ENCODE measurements around the gene IFFO2. TPM values are rescaled to one million over a fixed set of nuclear protein-coding genes. Genes with fewer than 3 reads are reported as not detected.
"Not testable (repeated sequence)": the region's sequence is repeated elsewhere in the genome, so short reads cannot be mapped to it uniquely, and the experiment has no call there.

IFFO2 gene
- total and polyA plus RNA-seq, 2 donors, result 5.1 to 22.6 TPM

- Histone ChIP-seq H3K9me3 (ENCODE audit: control insufficient read depth in 2 of 2, insufficient read depth in 1 of 2, low read length in 1 of 2) (no peaks in the 10 kb centered on the region), H3K4me1 (ENCODE audit: control insufficient read depth in 2 of 2, insufficient read depth in 2 of 2, low read length in 2 of 2) (peaks cover 12 to 39% of the 10 kb centered on the region in 2 donors), H3K36me3 (ENCODE audit: control insufficient read depth in 2 of 2, insufficient read depth in 2 of 2, low read length in 1 of 2) (peaks cover 0 to 3% of the 10 kb centered on the region in 2 donors), H3K27me3 (ENCODE audit: control insufficient read depth in 2 of 2, insufficient read depth in 1 of 2, low read length in 1 of 2) (peaks cover 0 to 6% of the 10 kb centered on the region in 2 donors), H3K27ac (ENCODE audit: low read depth in 1 of 2, low read length in 1 of 2) (no peak overlapping the region), H3K4me3 (ENCODE audit: low read length in 2 of 2) (peak overlapping the region; percentile 71 to 84)
- no peak for DNase-seq (ENCODE audit: low read depth in 6 of 9, low spot score in 9 of 9)
- 70% methylated on average over 9 of the region's 9 CpGs for WGBS
Measured at GRCh38 chr1:18901147-18901951, 55.1 kb downstream of the IFFO2 start.

DNA sequence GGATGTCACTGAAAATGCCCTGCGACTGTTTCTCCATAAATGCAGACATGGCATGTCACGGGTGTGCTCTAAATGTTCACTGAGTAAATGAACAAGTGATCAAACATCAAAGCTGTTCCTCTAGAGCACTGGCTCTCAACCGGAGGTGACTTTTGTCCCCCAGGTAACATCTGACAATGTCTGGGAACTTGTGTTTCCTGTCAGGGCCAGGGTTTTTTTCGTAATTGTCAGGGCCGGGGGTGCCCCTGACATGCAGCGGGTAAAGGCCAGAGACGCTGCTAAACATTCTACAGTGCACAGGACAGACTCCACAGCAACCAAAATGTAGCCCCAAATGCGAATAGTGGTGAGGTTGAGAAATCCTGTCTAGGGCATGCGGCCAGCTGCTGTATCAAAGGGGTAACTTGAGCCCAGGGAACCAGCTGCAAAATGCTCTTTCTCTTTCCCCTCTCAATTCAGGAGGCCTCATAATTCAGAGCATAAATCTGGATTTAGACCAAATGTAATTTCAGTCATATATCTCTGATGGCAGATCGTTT lies 56.1 kb downstream of the IFFO2 start:
- Histone ChIP-seq H3K4me1 (ENCODE audit: control insufficient read depth in 2 of 2, insufficient read depth in 2 of 2, low read length in 2 of 2) (peaks cover 12 to 39% of the 10 kb centered on the region in 2 donors), H3K36me3 (ENCODE audit: control insufficient read depth in 2 of 2, insufficient read depth in 2 of 2, low read length in 1 of 2) (peaks cover 0 to 3% of the 10 kb centered on the region in 2 donors), H3K27ac (ENCODE audit: low read depth in 1 of 2, low read length in 1 of 2) (no peak overlapping the region), H3K4me3 (ENCODE audit: low read length in 2 of 2) (no peak overlapping the region), H3K27me3 (ENCODE audit: control insufficient read depth in 2 of 2, insufficient read depth in 1 of 2, low read length in 1 of 2) (peaks cover 0 to 6% of the 10 kb centered on the region in 2 donors), H3K9me3 (ENCODE audit: control insufficient read depth in 2 of 2, insufficient read depth in 1 of 2, low read length in 1 of 2) (no peaks in the 10 kb centered on the region)
- DNase-seq (ENCODE audit: low read depth in 6 of 9, low spot score in 9 of 9), result peak in 1 of 9 donors; percentile 52
- WGBS, result 61% methylated on average over 10 of the region's 10 CpGs

DNA sequence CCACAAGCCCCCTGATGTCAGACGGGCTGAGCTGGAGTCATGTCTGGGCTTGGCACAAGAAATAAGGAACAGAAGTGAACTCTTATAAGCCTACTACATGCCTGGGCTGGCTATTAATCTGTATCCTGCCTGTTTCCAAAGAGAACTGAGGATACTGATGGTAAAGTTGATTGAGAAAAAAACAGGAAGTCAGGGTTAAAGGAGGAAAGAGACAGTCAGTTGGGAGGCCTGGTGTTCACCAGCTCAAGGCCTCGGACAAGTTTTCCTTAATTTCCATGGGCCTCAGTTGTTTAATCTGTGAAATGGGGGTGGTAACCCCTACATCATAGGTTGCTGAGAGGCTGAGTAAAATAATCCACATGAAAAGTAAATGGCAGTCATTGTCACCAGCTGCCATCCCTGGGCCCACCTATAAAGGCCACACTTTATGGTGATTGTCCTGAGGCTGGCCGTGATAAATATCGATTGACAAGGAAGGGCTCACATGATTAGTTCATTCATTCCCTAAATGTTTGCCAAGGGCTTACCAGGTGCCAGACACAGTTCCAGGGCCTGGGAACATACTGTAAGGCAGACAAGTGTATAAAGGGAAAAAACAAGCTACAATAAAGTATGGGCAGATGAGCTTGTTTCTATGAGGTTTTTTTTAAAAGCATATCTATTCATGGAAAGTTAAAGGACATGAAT lies 57.0 kb downstream of the IFFO2 start:
- Histone ChIP-seq H3K36me3 (ENCODE audit: control insufficient read depth in 2 of 2, insufficient read depth in 2 of 2, low read length in 1 of 2) (peaks cover 0 to 3% of the 10 kb centered on the region in 2 donors), H3K4me1 (ENCODE audit: control insufficient read depth in 2 of 2, insufficient read depth in 2 of 2, low read length in 2 of 2) (peaks cover 12 to 39% of the 10 kb centered on the region in 2 donors), H3K9me3 (ENCODE audit: control insufficient read depth in 2 of 2, insufficient read depth in 1 of 2, low read length in 1 of 2) (no peaks in the 10 kb centered on the region), H3K27me3 (ENCODE audit: control insufficient read depth in 2 of 2, insufficient read depth in 1 of 2, low read length in 1 of 2) (peaks cover 0 to 6% of the 10 kb centered on the region in 2 donors), H3K4me3 (ENCODE audit: low read length in 2 of 2) (no peak overlapping the region), H3K27ac (ENCODE audit: low read depth in 1 of 2, low read length in 1 of 2) (no peak overlapping the region)
- WGBS, result 89% methylated on average over 4 of the region's 4 CpGs
- DNase-seq (ENCODE audit: low read depth in 6 of 9, low spot score in 9 of 9), result no peak

DNA sequence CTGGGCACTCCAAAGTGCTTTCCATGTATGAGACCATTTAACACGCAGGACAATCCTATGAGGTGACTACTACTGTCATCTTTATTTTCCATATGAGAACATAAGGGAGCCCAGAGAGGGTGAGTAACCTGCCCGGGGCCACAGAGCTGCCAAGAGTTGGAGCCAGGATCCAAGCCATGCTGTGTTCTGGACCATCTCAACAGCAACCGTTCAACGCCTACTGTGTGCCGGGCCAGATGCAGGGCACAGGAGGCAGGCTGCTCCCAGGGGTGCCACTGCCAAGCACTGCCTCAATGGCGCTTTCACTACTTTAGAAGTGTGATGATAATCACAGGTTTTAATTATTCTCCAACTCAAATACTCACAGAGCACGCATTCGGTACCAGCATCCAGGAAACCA lies 57.9 kb downstream of the IFFO2 start:
- peaks cover 0 to 3% of the 10 kb centered on the region in 2 donors for H3K36me3 ChIP-seq (ENCODE audit: control insufficient read depth in 2 of 2, insufficient read depth in 2 of 2, low read length in 1 of 2)
- H3K4me1 ChIP-seq (ENCODE audit: control insufficient read depth in 2 of 2, insufficient read depth in 2 of 2, low read length in 2 of 2), result peaks cover 12 to 38% of the 10 kb centered on the region in 2 donors
- 96% methylated on average over 8 of the region's 8 CpGs for WGBS
- H3K27me3 ChIP-seq (ENCODE audit: control insufficient read depth in 2 of 2, insufficient read depth in 1 of 2, low read length in 1 of 2), result peaks cover 0 to 6% of the 10 kb centered on the region in 2 donors
- H3K4me3 ChIP-seq (ENCODE audit: low read length in 2 of 2), result no peak overlapping the region
- H3K9me3 ChIP-seq (ENCODE audit: control insufficient read depth in 2 of 2, insufficient read depth in 1 of 2, low read length in 1 of 2), result no peaks in the 10 kb centered on the region
- no peak overlapping the region for H3K27ac ChIP-seq (ENCODE audit: low read depth in 1 of 2, low read length in 1 of 2)
- no peak for DNase-seq (ENCODE audit: low read depth in 6 of 9, low spot score in 9 of 9)

DNA sequence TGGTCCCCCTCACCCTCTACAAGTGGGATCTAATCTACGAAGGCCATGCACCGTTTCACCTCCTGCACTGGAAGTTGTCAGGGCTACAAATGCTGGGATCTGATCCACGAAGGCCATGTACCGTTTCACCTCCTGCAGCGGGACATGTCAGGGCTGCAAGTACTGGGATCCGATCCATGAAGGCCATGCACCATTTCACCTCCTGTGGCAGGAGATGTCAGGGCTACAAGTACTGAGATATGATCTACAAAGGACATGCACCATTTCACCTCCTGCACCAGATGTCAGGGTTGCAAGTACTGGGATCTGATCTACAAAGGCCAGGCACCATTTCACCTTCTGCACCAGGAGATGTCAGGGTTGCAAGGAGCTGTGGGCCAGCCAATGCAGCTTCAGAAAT lies 61.2 kb downstream of the IFFO2 start:
- H3K27ac ChIP-seq (ENCODE audit: low read depth in 1 of 2, low read length in 1 of 2), result no peak overlapping the region
- DNase-seq (ENCODE audit: low read depth in 6 of 9, low spot score in 9 of 9), result no peak
- H3K27me3 ChIP-seq (ENCODE audit: control insufficient read depth in 2 of 2, insufficient read depth in 1 of 2, low read length in 1 of 2), result no peaks in the 10 kb centered on the region
- H3K9me3 ChIP-seq (ENCODE audit: control insufficient read depth in 2 of 2, insufficient read depth in 1 of 2, low read length in 1 of 2), result no peaks in the 10 kb centered on the region
- WGBS, result 94% methylated on average over 6 of the region's 6 CpGs
- no peak overlapping the region for H3K4me3 ChIP-seq (ENCODE audit: low read length in 2 of 2)
- H3K4me1 ChIP-seq (ENCODE audit: control insufficient read depth in 2 of 2, insufficient read depth in 2 of 2, low read length in 2 of 2), result peaks cover 2 to 12% of the 10 kb centered on the region in 2 donors
- H3K36me3 ChIP-seq (ENCODE audit: control insufficient read depth in 2 of 2, insufficient read depth in 2 of 2, low read length in 1 of 2), result peaks cover 0 to 3% of the 10 kb centered on the region in 2 donors

DNA sequence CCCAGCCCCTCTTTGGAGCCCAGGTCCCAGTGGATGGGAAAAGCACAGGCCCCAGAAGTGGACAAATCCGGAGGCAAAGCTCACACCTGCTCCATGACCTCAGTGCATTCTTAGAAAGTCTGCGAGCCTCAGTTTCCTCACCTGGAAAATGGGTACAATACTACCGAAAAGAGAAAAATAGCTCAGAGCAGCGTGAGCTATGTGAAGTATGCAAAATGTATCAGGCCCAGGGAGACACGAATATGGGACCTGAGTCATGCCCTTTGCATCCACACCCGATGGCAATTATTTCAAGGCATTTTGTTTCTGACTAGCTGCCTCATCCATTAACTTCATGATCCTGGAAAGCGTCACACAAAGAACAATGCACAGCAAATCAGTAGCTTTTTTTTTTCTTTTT lies 63.4 kb downstream of the IFFO2 start:
- Histone ChIP-seq H3K36me3 (ENCODE audit: control insufficient read depth in 2 of 2, insufficient read depth in 2 of 2, low read length in 1 of 2) (peaks cover 0 to 3% of the 10 kb centered on the region in 2 donors), H3K27ac (ENCODE audit: low read depth in 1 of 2, low read length in 1 of 2) (no peak overlapping the region), H3K9me3 (ENCODE audit: control insufficient read depth in 2 of 2, insufficient read depth in 1 of 2, low read length in 1 of 2) (no peaks in the 10 kb centered on the region), H3K4me1 (ENCODE audit: control insufficient read depth in 2 of 2, insufficient read depth in 2 of 2, low read length in 2 of 2) (no peaks in the 10 kb centered on the region), H3K4me3 (ENCODE audit: low read length in 2 of 2) (no peak overlapping the region), H3K27me3 (ENCODE audit: control insufficient read depth in 2 of 2, insufficient read depth in 1 of 2, low read length in 1 of 2) (no peaks in the 10 kb centered on the region)
- 98% methylated on average over 7 of the region's 7 CpGs for WGBS
- DNase-seq (ENCODE audit: low read depth in 6 of 9, low spot score in 9 of 9), result no peak

DNA sequence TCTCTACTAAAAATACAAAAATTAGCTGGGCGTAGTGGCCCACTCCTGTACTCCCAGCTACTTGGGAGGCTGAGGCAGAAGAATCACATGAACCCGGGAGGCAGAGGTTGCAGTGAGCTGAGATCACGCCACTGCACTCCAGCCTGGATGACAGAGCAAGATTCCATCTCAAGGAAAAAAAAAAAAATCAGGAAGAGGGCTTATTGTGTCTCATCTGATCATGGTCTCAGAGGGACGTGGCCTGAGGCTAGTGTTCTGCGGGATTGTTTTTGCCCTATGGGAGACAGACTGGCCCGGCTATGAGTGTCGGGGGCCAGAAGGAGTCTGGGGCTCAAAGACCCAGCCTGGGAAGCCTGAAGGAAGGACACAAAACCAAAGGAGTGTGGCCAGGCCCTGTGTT lies 64.6 kb downstream of the IFFO2 start:
- H3K4me3 ChIP-seq (ENCODE audit: low read length in 2 of 2); DNase-seq (ENCODE audit: low read depth in 6 of 9, low spot score in 9 of 9); H3K27ac ChIP-seq (ENCODE audit: low read depth in 1 of 2, low read length in 1 of 2); H3K27me3 ChIP-seq (ENCODE audit: control insufficient read depth in 2 of 2, insufficient read depth in 1 of 2, low read length in 1 of 2); H3K36me3 ChIP-seq (ENCODE audit: control insufficient read depth in 2 of 2, insufficient read depth in 2 of 2, low read length in 1 of 2); H3K9me3 ChIP-seq (ENCODE audit: control insufficient read depth in 2 of 2, insufficient read depth in 1 of 2, low read length in 1 of 2); H3K4me1 ChIP-seq (ENCODE audit: control insufficient read depth in 2 of 2, insufficient read depth in 2 of 2, low read length in 2 of 2): not testable (repeated sequence)
- 97% methylated on average over 7 of the region's 7 CpGs for WGBS

GRCh38 chr1:18891426-18891780 lies 65.1 kb downstream of the IFFO2 start:
- H3K36me3 ChIP-seq (ENCODE audit: control insufficient read depth in 2 of 2, insufficient read depth in 2 of 2, low read length in 1 of 2), result peaks cover 0 to 3% of the 10 kb centered on the region in 2 donors
- no peaks in the 10 kb centered on the region for H3K4me1 ChIP-seq (ENCODE audit: control insufficient read depth in 2 of 2, insufficient read depth in 2 of 2, low read length in 2 of 2)
- DNase-seq (ENCODE audit: low read depth in 6 of 9, low spot score in 9 of 9), result no peak
- no peak overlapping the region for H3K27ac ChIP-seq (ENCODE audit: low read depth in 1 of 2, low read length in 1 of 2)
- no peak overlapping the region for H3K4me3 ChIP-seq (ENCODE audit: low read length in 2 of 2)
- no peaks in the 10 kb centered on the region for H3K27me3 ChIP-seq (ENCODE audit: control insufficient read depth in 2 of 2, insufficient read depth in 1 of 2, low read length in 1 of 2)
- no peaks in the 10 kb centered on the region for H3K9me3 ChIP-seq (ENCODE audit: control insufficient read depth in 2 of 2, insufficient read depth in 1 of 2, low read length in 1 of 2)
- WGBS, result 87% methylated on average over 7 of the region's 7 CpGs

Data from thymus (tissue), 11 donors.